IPS DF 6.9 (cell line): Measurements from ENCODE around the gene CCDC9B.
A peak's percentile ranks its signal among the peaks of the same experiment; 100 is the strongest.

Experiments
- DNase-seq: peaks from one replicate; pipeline ENCODE4 v3.0.0-alpha.2; 2013; ENCODE audit warnings: low read depth, low spot score
- H3K27ac ChIP-seq: one replicate; pipeline ENCODE4 v1.5.1; 2013; ENCODE audit warnings: low read length, control low read depth
- H3K27me3 ChIP-seq: 2 replicates; pipeline ENCODE4 v1.6.1; 2013; ENCODE audit warnings: mild to moderate bottlenecking, low read length; ENCODE audit not compliant: control insufficient read depth, insufficient read depth
- H3K36me3 ChIP-seq: 2 replicates; pipeline ENCODE4 v1.6.1; 2013; ENCODE audit warnings: low read length; ENCODE audit not compliant: control insufficient read depth, insufficient read depth
- H3K4me1 ChIP-seq: 2 replicates; pipeline ENCODE4 v1.6.1; 2013; ENCODE audit warnings: low read length; ENCODE audit not compliant: control insufficient read depth, insufficient read depth
- H3K4me3 ChIP-seq: 2 replicates; pipeline ENCODE4 v1.5.1; 2013; ENCODE audit warnings: mild to moderate bottlenecking, low read length
- H3K9me3 ChIP-seq: 2 replicates; pipeline ENCODE4 v1.6.1; 2013; ENCODE audit warnings: low read length, inconsistent platforms; ENCODE audit not compliant: control insufficient read depth, insufficient read depth
- WGBS: extraction: QIAGEN DNeasy Blood & Tissue Kit; methylation state at CpG from one replicate; pipeline ENCODE4 v1.1.7; 2013; ENCODE audit warnings: mixed read lengths, missing lambda C conversion rate; ENCODE audit not compliant: insufficient read length, insufficient coverage; 5-methylcytosine and 5-hydroxymethylcytosine counted together

The CCDC9B gene

DNA sequence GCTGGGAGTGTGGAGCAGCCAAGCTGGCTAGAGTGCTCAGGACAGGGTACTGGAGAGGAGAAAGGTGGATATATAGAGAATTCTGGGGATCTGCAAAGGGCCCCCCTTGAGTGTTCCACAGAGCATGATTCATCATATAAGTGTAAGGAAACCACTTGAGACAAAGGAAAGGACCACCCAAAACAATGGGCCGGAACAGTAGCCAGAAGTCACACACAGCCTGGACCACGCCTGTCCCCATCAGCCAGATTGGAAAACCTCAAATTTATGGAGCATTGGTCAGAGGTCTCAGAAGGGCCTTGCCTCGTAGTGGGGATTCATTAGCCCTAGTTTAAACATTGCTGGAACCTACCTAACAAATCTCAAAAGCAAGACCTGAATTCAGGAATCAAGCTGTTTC, 36.9 kb upstream of the CCDC9B start:
- H3K4me3 ChIP-seq, result no peak overlapping the region

DNA sequence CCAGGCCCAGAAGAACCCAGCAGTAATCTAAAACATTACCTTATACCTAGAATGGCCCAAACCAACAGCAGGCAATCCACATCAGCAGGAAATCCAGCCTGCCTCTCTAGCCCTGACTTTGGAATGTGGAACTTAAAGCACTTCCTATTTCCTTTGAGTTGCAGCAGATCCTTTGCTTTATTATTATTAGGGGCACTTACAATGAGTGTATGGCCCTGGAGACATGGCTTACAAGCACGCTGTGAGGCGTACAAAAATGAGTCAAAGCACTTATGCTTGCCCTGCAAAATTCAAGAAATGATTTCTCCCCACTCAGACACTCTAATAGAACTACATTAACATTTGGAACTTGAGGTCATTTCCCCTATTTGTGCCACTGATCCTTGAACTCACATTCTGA, 32.2 kb upstream of the CCDC9B start:
- no peak overlapping the region for H3K27ac ChIP-seq
- H3K27me3 ChIP-seq, result no peaks in the 10 kb centered on the region; the same call in 1 of the 2 replicates
- H3K36me3 ChIP-seq, result no peaks in the 10 kb centered on the region
- DNase-seq, result no peak
- no CpG with 5 or more reads among the region's 2 CpGs for WGBS
- H3K4me3 ChIP-seq, result no peak overlapping the region
- no peaks in the 10 kb centered on the region for H3K9me3 ChIP-seq
- peaks cover 5% of the 10 kb centered on the region; the same call in 1 of the 2 replicates for H3K4me1 ChIP-seq

More for the DNA sequence above, 36.9 kb upstream of the CCDC9B start:
- H3K27ac ChIP-seq, result no peak overlapping the region
- no peaks in the 10 kb centered on the region for H3K27me3 ChIP-seq
- DNase-seq, result no peak
- no CpG with 5 or more reads among the region's 3 CpGs for WGBS
- 0 out of 2 replicates have a peak, but pooled peaks cover 2% of the 10 kb centered on the region for H3K4me1 ChIP-seq
- H3K36me3 ChIP-seq, result no peaks in the 10 kb centered on the region
- no peaks in the 10 kb centered on the region for H3K9me3 ChIP-seq

DNA sequence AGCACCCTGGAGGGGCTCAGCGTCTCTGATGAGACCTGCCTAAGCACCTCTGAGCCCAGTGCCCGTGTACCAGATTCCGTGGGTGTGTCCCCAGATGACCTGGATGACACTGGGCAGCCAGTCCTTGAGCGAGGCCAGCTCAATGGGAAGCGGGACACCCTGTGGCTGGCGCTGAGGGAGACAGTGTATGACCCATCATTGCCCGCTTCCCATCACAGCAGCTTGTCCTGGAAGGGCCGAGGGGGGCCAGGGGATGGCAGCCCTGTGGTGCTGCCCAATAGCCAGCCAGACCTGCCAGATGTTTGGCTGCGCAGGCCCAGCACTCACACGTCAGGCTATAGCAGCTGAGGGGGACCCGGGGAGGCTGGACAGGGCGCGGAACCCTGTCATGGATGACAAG, 29.2 kb upstream of the CCDC9B start:
- peaks cover 5% of the 10 kb centered on the region; the same call in 1 of the 2 replicates for H3K4me1 ChIP-seq
- no CpG with 5 or more reads among the region's 13 CpGs for WGBS
- H3K27me3 ChIP-seq, result no peaks in the 10 kb centered on the region; the same call in 1 of the 2 replicates
- H3K4me3 ChIP-seq, result no peak overlapping the region
- H3K27ac ChIP-seq, result no peak overlapping the region
- no peak for DNase-seq
- H3K9me3 ChIP-seq, result no peaks in the 10 kb centered on the region
- H3K36me3 ChIP-seq, result no peaks in the 10 kb centered on the region

DNA sequence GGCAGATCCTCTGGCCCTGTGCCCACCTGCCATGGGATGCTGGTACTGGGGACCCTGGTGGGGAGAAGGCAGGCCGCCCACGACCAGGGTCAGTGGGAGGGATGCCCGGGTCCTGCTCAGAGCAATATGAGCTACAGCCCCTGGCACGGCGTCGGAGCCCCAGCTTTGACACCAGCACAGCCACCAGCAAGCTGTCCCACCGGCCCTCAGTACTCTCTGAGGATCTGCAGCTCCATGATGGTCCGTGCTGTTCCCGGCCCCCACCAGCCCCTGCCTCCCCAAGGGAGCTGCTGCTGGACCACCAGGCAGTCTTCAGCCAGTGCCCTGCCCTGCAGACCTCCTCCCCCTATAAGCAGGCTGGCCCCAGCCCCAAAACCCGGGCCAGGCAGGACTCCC, 28.7 kb upstream of the CCDC9B start:
- DNase-seq, result no peak
- Histone ChIP-seq H3K36me3 (no peaks in the 10 kb centered on the region), H3K9me3 (no peaks in the 10 kb centered on the region), H3K27me3 (no peaks in the 10 kb centered on the region; the same call in 1 of the 2 replicates), H3K27ac (no peak overlapping the region), H3K4me1 (peaks cover 5% of the 10 kb centered on the region; the same call in 1 of the 2 replicates), H3K4me3 (no peak overlapping the region)
- no CpG with 5 or more reads among the region's 10 CpGs for WGBS

DNA sequence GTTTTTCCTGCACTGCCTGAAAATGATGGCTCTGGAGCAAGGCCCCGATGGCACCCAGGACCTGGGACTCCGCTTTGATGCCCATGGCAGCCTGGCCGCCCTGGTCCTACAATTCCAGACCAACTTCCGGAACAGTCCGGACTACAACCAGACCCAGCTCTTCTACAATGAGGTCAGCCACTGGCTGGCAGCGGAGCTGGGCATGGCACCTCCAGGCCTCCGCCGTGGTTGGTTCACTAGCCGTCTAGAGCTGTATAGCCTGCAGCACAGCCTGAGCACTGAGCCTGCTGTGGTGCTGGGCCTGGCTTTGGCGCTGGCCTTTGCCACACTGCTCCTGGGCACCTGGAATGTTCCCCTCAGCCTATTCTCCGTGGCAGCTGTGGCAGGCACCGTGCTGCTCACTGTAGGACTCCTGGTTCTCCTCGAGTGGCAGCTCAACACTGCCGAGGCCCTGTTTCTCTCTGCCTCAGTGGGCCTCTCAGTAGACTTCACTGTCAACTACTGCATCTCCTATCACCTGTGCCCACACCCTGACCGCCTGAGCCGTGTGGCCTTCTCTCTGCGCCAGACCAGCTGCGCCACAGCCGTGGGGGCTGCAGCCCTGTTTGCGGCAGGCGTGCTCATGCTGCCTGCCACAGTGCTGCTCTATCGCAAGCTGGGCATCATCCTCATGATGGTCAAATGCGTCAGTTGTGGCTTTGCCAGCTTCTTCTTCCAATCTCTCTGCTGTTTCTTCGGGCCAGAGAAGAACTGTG, 28.2 kb upstream of the CCDC9B start:
- no peak for DNase-seq
- WGBS, result no CpG with 5 or more reads among the region's 24 CpGs
- Histone ChIP-seq H3K36me3 (no peaks in the 10 kb centered on the region), H3K27ac (no peak overlapping the region), H3K9me3 (no peaks in the 10 kb centered on the region), H3K4me3 (no peak overlapping the region), H3K27me3 (no peaks in the 10 kb centered on the region; the same call in 1 of the 2 replicates), H3K4me1 (peaks cover 5% of the 10 kb centered on the region; the same call in 1 of the 2 replicates)

DNA sequence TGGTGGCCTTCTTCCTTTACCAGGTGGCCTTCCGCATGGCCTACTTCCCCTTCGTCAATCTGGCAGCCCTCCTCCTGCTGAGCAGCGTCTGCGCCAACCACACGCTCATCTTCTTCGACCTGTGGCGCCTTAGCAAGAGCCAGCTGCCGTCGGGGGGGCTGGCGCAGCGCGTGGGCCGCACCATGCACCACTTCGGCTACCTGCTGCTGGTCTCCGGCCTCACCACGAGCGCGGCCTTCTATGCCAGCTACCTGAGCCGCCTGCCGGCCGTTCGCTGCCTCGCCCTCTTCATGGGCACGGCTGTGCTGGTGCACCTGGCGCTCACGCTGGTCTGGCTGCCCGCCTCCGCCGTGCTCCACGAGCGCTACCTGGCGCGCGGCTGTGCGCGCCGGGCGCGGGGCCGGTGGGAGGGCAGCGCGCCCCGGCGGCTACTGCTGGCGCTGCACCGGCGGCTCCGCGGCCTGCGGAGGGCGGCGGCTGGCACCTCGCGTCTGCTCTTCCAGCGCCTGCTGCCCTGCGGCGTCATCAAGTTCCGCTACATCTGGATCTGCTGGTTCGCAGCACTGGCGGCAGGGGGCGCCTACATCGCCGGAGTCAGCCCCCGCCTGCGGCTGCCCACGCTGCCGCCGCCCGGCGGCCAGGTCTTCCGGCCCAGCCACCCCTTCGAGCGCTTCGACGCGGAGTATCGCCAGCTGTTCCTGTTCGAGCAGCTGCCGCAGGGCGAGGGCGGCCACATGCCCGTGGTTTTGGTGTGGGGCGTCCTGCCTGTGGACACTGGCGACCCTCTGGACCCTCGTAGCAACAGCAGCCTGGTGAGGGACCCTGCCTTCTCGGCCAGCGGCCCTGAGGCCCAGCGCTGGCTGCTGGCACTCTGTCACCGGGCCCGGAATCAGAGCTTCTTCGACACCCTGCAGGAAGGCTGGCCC, 27.2 kb upstream of the CCDC9B start:
- peaks cover 5% of the 10 kb centered on the region; the same call in 1 of the 2 replicates for H3K4me1 ChIP-seq
- no CpG with 5 or more reads among the region's 91 CpGs for WGBS
- H3K9me3 ChIP-seq, result no peaks in the 10 kb centered on the region
- H3K4me3 ChIP-seq, result peak overlapping the region; percentile 11; the same call in 1 of the 2 replicates
- no peaks in the 10 kb centered on the region; the same call in 1 of the 2 replicates for H3K27me3 ChIP-seq
- peak; percentile 82 for DNase-seq
- H3K36me3 ChIP-seq, result no peaks in the 10 kb centered on the region
- H3K27ac ChIP-seq, result no peak overlapping the region

DNA sequence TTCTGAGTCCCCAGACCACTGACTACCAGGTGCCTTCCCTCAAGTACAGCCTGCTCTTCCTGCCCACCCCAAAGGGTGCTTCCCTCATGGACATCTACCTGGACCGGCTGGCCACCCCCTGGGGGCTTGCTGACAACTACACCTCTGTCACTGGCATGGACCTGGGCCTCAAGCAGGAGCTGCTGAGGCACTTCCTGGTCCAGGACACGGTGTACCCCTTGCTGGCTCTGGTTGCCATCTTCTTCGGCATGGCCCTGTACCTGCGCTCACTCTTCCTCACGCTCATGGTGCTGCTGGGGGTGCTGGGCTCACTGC, 26.6 kb upstream of the CCDC9B start:
- Histone ChIP-seq H3K27me3 (no peaks in the 10 kb centered on the region; the same call in 1 of the 2 replicates), H3K9me3 (no peaks in the 10 kb centered on the region), H3K27ac (no peak overlapping the region), H3K4me1 (peaks cover 1% of the 10 kb centered on the region; the same call in 1 of the 2 replicates), H3K36me3 (no peaks in the 10 kb centered on the region), H3K4me3 (no peak overlapping the region)
- WGBS, result no CpG with 5 or more reads among the region's 5 CpGs
- DNase-seq, result no peak

DNA sequence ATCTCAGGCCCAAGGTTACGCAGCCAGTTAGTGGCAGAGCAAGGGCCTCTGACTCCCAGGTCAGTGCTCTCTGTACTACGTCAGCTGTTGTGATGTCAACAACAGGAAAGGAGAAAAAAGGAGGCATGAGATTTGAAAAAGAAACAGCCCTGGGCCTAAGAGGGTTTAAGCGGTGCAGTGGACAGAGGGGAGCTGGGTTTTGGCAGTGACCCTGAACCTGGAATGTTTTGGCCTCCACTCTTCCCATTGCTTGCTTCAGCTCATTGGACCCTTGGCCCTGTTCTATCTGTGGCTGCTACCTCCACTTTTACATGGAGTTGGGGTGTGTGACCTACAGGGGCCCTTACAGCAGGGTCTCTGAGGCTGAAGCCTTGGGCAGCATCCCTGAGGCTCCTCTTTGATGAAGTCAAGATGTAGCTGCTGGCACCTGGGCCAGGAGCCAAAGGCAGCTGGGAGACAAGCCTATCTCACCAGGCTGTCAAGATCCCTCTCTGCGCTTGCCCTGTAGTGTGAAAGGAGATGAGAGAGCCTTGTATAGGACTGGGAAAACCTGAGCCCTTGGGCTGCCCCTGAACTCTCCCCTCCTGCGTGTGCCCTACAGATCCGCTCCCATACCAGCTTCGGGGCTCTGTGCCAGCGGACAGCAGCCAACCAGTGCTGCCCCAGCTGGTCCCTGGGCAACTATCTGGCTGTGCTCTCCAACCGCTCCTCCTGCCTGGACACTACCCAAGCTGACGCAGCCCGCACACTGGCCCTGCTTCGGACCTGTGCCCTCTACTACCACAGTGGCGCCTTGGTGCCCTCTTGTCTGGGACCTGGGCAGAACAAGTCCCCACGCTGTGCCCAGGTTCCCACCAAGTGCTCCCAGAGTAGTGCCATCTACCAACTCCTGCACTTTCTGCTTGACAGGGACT, 26.0 kb upstream of the CCDC9B start:
- DNase-seq, result no peak
- no CpG with 5 or more reads among the region's 14 CpGs for WGBS
- Histone ChIP-seq H3K9me3 (no peaks in the 10 kb centered on the region), H3K4me1 (peaks cover 1% of the 10 kb centered on the region; the same call in 1 of the 2 replicates), H3K27me3 (no peaks in the 10 kb centered on the region; the same call in 1 of the 2 replicates), H3K36me3 (no peaks in the 10 kb centered on the region), H3K4me3 (no peak overlapping the region), H3K27ac (no peak overlapping the region)

DNA sequence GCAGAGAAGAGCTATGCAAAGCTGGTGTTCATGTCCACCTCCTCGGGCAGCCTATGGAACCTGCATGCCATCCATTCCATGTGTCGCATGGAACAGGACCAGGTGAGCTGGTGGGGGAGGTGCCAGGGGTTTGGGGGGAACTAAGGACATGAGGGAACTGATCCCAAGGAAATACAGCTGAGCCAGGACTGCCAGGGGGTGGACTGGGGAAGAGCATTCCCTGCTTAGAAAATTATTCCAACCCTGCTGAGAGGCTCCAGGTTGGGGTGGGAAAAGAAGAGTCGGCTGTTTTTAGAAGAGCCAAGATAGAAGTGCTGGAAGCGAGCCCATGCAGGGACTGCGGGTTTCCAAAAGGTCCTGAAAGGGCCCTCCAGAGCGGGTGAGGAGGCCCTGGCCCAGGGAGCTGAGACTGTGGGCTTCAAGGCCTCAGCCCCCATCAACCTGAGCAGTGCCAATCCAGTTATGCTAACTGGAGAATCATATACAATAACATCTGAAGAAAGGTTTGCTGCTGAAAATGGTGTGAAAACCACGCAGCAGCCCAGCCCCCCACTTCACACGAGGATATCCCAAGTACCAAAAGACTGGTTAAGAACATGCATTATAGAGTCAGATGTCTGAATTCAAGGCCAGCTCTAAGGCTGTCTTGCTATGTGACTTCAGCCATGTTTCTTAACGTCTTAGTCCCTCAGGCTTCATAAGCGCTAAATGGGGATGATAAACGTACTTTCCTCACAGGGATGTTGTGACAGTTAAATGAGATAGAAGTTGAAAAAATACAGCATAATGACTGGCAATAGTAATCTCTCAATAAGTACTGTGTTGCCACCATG, 25.1 kb upstream of the CCDC9B start:
- no CpG with 5 or more reads among the region's 11 CpGs for WGBS
- Histone ChIP-seq H3K4me1 (peaks cover 1% of the 10 kb centered on the region; the same call in 1 of the 2 replicates), H3K27me3 (no peaks in the 10 kb centered on the region; the same call in 1 of the 2 replicates), H3K4me3 (no peak overlapping the region), H3K27ac (no peak overlapping the region), H3K36me3 (no peaks in the 10 kb centered on the region), H3K9me3 (no peaks in the 10 kb centered on the region)
- no peak for DNase-seq
